HG02798 (cell line): Measurements from ENCODE around the gene BBS9.
"Not testable (repeated sequence)": the region's sequence is repeated elsewhere in the genome, so short reads cannot be mapped to it uniquely, and the experiment has no call there.

ENCODE experiments used
- ATAC-seq: cut with Tn5 transposase; IDR thresholded peaks from one replicate; pipeline ENCODE4 v1.9.1; 2021; ENCODE audit warnings: mild to moderate bottlenecking; ENCODE audit not compliant: unreplicated experiment, poor library complexity

Gene BBS9

GRCh38 chr7:33471636-33472242 is 342.4 kb downstream of the BBS9 start:
- peak; percentile 63 for ATAC-seq

GRCh38 chr7:33472348-33473025 is 343.1 kb downstream of the BBS9 start:
- no peak for ATAC-seq

DNA sequence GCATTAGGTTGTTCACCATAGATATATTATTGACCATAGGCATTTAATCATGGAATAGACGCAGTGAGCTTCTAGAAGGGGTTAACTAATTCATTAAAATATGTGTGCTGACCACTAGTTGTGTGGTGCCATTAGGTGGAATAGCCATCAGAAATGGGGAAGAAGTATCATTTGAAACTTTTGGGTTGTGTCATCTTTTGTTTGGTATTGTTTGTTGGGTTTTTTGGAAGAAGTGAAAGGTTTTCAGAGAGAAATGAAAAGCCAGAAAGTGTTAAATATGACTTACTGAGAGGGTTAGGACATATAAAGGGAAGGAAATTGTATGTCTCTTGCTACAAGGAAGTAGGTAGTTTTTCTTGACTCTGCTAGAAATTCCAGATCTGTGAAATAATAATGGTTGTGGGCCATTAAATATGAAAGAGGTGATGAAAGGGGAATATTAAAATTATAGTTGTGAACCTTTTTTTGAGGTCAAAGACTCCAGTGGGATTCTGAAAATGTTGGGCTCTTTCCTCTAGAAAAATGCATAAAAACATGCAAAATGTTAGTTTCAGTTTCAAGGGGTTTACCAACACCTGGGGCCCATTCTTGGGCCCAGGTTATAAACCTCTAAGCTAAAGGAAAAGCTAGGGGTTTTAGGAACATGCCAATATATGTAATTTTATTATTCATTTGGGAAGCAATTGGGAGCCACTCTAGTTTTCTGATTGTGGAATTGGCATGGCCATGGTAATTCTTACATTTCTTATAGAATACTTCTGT is 348.5 kb downstream of the BBS9 start:
- ATAC-seq, result no peak

GRCh38 chr7:33484476-33484875 is 355.1 kb downstream of the BBS9 start:
- ATAC-seq, result not testable (repeated sequence)

DNA sequence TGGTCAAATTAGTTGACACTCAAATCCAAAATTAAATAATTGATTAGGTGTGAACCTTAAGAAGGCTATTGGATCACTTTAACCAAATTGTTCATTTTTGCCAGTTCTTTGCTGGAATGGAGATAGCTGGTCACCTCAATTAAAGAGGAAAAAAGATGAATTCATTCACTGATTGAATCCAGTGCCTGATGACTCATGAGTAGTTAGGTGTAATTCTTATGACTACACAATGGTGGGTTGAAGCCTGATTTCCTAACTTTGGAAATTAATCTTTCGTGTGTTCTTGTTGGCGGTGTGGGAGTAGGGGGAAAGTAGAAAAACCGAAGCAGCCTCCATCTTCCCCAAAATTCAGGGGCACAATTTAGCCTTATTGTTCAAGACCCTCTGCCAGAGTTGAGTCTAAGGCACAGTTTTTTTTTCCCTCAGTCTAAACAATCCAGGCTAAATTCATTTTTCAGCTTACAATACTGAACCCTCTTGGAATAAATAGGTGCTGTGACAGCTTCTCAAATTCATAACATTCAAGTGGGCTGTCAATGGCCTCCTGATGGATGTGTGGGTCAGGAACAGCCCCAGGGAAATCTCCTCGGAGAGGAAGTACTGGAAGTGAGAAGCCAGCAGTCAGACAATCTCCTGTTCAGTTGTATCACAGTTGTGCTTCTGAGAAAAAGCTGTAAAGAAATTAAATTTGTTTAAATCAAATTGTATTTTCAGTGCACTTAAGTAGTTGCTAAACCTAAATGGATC is 356.6 kb downstream of the BBS9 start:
- no peak for ATAC-seq

DNA sequence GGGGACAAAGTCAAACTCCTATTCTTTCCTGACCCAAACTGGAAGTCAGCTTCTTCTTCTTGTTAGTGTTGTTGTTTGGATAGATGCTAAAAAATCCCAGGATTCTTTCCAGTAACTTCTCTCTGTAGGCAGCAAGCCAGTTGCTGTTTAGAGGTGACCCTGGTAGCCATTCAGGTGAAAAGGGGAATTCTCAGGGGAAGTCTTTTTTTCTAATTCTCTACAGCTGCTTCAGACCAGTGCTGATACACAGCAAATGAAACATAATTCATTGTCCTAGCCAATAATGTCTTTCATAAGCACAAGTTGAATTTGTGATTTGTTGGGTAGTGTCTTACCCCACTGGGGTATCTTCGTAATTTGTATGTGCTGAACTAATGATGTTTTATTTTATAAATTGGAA is 357.3 kb downstream of the BBS9 start:
- ATAC-seq, result no peak

DNA sequence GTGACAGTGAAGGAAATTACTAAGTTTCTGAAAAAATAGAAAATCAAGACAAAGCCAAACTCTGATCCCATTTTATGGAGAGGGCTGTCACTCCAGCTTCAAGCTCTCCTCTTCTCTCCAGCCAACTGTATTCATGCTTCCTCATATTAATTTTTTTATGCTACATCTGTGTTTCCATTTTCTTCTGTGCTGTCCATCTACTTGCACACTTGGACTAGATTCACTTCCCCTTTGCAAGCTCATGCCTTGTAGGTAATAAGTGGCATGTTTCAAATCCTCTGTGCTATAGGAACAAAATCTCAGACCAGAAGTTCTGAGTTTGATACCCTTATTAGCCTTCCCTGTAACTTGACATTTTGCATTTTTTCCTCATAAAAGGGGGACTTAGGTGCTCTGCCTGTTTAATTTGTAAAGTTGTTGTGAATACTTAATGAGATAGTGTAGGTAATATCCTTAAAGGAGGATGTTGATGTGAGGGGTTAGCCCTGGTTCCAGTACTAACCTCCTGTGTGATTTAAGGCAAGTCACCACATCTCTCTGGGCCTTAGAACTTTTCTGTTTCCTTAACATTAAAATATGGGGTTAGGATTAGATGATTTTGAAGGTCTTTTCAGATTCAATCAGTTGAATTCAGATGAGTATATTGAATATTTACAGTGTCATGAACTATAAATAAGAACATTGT is 358.8 kb downstream of the BBS9 start:
- no peak for ATAC-seq

GRCh38 chr7:33494474-33494873 is 365.1 kb downstream of the BBS9 start:
- ATAC-seq, result no peak

DNA sequence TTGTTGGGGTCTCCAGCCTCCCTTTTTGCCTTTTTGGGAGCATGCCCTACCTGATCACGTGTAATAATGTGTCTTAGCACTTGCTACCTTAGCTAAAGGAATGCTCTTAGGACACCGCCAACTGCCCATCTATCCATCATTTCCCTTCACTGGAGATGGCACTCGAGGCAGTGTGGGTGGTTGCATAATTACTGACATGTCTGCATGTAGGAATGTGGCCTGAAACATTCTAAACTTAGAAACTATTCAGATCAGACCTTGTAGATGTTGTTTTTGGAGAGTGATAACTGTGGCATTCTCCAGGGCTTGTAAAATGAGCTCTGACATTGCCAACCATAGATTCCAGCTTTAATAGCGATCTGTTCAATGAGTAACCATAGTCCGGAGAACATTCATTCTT is 365.8 kb downstream of the BBS9 start:
- ATAC-seq, result no peak

DNA sequence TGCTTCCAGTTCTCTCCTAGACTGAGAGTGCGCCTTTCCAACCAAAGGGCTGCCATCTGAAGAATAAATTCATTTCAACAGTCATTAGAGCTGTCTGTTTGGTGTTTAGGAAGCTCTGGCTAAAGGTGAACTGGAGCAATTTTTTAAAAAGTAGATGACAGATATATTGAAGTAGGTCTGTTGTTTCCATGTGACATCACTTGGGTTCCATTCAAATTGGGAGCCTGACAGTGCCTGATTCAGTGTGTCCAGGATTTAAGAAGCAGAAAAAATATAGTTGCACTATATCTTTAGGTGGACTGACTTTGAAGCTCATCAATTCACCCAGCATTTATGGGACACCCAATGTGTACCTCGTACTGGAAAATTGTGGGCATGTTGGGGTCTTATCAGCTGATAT is 367.7 kb downstream of the BBS9 start:
- no peak for ATAC-seq

DNA sequence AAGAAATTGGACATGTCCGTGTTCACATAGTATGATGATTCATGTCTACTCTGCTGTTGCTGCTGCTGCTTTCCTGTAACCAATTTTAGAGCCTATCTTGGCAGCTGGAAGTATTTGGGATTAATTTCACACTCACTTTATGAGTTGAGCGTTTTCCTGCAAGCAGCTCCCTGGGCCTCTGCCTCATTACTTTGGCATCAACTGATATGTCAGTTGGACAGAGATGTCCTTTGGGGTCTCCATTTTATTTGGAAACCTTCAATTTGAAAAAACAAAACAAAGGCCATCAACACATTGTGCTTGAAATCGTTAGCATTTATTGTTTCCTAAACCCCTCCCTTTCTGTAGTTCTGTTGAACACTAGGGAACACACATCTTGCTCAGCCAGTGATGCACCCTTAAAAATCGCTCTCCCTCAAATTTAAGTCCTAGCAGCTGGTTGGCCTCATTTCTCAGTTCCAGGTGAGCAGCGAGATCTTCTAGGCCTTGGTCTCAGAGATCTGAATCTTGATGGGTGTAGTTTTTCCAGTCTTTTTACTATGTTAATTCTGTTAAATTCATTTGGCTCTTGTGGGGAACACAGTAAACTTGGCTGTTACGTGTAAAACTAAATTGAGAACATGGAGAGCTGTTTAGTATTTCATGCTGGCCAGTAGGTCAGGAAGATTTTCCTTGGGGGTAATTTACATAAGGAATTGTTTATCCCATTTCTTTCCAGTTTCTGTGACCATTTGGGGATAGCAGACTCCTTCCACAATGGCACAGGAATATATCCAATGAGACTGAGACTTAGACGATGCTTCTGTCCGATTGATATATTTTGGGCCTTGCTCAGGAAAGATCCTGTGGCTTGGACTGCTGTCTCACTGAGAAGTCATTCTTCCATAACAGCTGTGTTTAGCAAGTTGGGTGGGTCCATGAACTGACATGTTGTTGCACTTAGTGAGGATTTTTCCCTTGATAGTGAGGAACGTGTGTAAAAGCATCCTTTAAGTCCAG is 371.6 kb downstream of the BBS9 start:
- no peak for ATAC-seq

DNA sequence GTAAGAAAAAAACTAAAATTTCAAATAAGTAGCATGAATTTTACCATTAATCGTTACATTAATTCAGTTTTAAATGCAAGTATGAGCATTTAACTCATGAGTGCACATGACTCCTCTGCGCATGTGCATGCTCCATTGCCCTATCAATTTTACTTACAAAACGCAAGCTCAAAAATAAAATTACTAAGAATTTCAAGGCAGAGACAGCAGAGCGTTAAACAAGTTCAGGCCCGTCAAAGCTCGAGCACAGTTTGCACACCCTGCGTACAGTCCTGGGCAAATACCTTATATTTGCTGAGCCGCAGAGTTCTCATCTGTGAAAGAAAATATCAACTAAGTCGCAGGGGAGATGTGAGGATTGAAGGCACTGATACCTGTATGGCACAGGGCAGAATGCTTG is 373.6 kb downstream of the BBS9 start:
- no peak for ATAC-seq

DNA sequence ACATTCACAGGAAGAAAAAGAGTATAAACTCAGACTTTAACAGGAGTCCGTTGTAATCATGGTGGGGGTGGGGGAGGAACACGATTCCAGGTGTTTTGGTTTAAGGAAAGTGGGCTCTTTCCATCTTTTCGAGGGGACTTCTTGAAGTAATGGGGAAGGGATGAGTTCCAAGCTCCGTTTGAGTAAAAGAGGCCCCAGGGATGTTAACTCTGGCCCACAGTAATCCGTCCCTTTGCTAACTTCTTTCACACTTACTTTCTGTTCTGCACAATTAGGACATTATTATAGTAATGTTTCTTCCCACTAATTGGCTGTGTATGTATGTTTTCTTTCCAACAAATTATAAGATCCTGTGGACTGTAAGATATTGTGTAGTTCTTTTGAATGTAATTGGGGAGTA is 374.4 kb downstream of the BBS9 start:
- no peak for ATAC-seq

- no peak for ATAC-seq
Measured at GRCh38 chr7:33504266-33504665, 374.9 kb downstream of the BBS9 start.

GRCh38 chr7:33509206-33509605 is 379.8 kb downstream of the BBS9 start:
- no peak for ATAC-seq

DNA sequence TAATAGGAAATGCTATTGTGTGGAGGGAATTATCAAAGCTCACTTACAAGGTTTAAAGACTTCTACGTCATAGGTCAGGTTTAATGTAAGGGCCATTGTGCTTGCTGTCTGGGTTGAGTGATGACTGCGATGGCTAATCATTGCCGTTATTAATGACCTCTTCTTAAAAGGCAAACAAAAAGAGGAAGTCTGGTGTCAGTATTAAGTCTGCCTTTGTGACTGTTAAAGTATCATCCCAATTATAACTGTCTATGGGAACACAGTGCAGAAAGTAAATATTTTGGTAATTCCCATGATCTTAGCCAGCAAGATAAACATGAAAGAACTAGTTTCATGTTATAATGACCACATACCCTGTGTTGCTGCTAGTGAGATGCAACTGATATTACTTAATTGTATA is 382.4 kb downstream of the BBS9 start:
- no peak for ATAC-seq

- no peak for ATAC-seq
Measured at GRCh38 chr7:33516568-33516967, 387.2 kb downstream of the BBS9 start.

DNA sequence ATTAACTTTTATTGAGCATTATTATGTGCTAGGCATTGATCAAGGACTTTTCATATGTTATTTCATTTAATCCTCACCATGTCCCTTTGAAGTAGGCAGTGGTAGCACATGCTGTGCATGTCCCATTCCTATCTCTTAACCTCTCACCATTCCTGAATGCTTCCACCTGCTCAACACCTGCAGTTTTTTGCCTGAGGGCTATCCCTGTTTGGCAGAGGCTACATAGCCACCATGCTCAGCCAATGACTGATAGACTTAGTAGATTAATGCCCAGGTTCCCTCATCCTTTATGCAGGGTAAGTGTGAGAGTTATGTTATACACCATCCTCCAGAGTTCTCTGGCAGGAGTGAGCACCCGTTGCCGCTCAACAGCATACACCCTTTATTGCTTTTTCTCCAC is 387.8 kb downstream of the BBS9 start:
- no peak for ATAC-seq

DNA sequence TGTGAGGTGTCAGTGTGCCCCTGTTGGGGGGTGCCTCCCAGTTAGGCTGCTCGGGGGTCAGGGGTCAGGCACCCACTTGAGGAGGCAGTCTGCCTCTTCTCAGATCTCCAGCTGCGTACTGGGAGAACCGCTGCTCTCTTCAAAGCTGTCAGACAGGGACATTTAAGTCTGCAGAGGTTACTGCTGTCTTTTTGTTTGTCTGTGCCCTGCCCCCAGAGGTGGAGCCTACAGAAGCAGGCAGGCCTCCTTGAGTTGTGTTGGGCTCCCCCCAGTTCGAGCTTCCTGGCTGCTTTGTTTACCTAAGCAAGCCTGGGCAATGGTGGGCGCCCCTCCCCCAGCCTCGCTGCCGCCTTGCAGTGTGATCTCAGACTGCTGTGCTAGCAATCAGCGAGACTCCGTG is 397.6 kb downstream of the BBS9 start:
- ATAC-seq, result not testable (repeated sequence)
